ENCODE measurements around the gene EEFSEC.

EEFSEC gene, protein sequence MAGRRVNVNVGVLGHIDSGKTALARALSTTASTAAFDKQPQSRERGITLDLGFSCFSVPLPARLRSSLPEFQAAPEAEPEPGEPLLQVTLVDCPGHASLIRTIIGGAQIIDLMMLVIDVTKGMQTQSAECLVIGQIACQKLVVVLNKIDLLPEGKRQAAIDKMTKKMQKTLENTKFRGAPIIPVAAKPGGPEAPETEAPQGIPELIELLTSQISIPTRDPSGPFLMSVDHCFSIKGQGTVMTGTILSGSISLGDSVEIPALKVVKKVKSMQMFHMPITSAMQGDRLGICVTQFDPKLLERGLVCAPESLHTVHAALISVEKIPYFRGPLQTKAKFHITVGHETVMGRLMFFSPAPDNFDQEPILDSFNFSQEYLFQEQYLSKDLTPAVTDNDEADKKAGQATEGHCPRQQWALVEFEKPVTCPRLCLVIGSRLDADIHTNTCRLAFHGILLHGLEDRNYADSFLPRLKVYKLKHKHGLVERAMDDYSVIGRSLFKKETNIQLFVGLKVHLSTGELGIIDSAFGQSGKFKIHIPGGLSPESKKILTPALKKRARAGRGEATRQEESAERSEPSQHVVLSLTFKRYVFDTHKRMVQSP

DNA sequence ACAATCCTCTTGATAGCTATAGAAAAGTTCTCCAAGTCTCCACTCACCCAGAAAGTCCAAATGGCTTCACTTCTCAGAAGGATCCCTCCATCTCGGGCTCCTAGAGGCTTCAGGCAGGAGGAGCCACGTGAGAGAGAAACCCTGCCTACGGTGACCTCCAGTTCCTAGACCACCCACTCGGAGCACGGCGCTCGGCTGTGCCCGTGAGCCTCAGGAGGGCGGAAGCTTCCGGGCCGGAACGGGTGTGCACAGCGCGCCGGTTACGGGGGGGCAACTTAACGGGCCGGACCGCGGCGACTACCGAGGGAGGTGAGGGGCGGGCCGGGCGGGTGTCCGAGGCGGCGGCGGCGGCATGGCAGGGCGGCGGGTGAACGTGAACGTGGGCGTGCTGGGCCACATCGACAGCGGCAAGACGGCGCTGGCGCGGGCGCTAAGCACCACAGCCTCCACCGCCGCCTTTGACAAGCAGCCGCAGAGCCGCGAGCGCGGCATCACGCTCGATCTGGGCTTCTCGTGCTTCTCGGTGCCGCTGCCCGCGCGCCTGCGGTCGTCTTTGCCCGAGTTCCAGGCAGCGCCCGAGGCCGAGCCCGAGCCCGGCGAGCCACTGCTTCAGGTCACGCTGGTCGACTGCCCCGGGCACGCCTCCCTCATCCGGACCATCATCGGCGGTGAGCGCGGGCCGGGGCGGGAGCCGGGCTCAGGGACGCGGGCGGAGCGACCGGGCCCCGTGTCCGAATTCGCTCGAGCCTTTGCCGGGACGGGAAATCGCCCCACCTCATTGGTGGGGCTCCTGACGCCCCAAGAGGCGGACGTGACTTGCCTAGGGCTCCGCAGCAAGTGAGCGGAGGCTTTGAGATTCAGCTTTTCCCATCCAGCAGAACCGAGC is at the start of gene EEFSEC:
EEFSEC (plus strand) TSS at position 326 of the 886 bp plus-strand sequence; CDS start at position 353, 27 bp downstream.
- no peak for FAIRE-seq

- no peak for FAIRE-seq
These were observed 45.4 kb upstream of the EEFSEC start for GRCh38 chr3:128107834-128108233.

- FAIRE-seq = no peak
These were observed 42.1 kb upstream of the EEFSEC start for GRCh38 chr3:128111147-128111546.

DNA sequence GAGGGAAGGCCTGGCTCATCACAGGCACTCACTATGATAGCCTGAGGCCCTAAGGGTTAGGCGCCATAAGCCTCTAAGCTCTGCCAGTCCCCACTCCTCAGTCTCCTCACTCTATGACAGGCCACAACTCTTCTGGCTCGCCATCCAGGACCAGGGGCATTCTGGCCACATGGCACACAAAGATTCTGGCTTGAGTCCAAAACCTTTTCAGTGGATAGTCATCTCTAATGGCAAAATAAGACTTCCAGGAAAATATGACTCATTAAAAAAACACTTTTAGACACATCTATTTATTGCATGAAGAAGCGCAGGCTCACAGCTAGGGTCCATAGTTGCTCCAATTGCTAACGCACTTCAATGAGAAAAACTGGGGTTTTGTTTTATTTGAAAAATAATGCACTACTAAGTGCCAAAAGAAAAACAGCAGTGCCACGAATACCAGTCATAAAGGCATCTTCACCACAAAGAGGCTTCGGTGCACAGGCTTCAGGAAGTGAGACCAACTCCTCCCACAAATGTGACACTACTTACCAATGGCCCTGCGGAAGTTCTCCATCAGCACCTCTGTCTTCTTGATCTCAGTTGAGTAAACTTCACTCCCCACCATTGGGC is 40.8 kb upstream of the EEFSEC start:
- no peak for FAIRE-seq

DNA sequence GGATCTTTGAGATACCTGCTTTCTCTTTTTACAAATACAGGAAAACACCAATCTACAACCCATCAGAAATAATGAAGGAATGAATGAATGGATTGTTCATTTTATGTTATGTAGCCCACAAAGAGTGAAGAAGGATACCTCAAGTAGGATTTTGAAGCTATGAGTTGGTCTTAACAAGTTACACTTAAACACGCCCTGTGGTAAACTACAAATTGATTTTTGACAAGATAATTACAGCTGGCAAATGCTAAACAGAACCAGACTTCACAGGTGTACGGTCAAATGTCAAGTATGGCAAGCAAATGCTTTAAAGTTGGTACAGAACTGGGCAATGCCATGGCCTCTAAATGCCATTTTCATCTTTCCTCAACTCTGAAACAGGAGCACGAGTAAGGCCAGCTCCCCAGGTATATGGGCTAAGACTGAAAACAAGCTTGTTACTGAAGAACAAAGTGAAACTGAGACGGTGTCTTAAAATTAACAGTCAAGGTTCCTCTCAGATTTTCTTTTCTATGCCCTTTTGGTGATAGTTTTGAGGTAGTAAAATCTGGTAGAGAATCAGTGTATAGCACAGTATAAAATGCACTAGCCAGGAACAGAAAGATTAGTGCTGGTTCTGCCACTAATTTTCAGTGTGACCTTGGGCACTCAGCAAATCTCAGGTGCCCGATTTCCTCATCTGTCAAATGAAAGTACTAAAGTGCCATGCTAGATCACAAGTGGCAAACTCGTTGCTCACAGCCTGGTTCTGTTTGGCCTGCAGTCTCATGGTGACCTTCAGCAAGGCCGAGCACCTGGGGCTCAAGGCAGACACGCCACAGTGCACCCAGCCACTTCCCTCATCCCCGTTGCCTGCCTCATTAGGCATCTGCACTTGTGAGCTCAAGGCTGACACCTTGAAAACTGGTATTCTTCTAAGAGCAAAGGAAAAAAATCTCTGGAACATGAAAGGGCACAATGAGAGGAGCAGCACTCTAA is 39.2 kb upstream of the EEFSEC start:
- FAIRE-seq = no peak

- no peak for FAIRE-seq
These were observed 31.3 kb upstream of the EEFSEC start for GRCh38 chr3:128122013-128122412.

- FAIRE-seq = no peak
These were observed 30.1 kb upstream of the EEFSEC start for GRCh38 chr3:128123156-128123537.

DNA sequence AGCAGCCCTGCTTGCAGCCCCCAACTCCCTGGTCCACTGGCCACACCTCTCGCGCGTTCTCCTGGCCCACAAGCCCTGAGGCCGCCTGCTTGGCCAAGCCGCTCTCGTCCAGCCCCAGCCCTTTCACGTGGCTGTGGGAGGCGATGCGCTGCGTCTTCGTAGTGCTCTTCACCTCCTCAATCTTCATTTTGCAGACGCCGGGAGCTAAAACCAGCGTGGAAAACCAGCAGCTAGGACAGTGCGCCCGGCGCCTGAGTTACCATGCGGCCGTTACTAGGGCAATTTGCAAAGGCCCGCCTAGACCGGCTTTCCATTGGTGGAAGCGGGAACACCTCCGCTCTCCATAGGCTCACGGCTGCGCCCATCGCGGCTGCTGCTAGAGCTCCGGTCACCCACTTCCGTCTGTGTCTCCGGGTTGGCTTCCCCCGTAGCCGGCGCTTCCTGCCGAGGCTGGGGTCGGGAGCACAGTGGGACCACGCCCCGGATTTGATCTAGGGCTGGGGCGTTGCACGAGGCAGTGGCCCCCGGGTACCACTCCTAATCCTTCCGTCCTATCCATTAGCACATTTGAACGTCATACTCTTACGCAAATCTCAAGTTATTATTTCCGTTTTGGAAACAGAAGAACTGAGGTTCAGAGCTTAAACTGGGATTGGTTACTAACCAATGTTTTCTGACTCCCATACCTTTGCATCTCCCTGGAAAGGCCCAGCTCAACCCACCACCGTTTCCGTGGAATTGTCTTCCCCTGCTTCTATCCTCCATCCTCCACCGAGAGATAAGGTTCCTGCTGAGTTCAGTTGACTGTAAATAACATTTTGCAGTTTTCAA is 29.5 kb upstream of the EEFSEC start, which contains the start of gene RUVBL1:
RUVBL1 (minus strand) TSS at position 275 of the 831 bp plus-strand sequence; CDS start at position 187, 88 bp downstream.
- FAIRE-seq = no peak

- FAIRE-seq = no peak
These were observed 26.0 kb upstream of the EEFSEC start for GRCh38 chr3:128127236-128127635.

- no peak for FAIRE-seq
These were observed 25.0 kb upstream of the EEFSEC start for GRCh38 chr3:128128251-128128650.

- no peak for FAIRE-seq
These were observed 21.2 kb upstream of the EEFSEC start for GRCh38 chr3:128131897-128132646.

GRCh38 chr3:128133273-128133883 is 19.9 kb upstream of the EEFSEC start:
- FAIRE-seq = no peak

- no peak for FAIRE-seq
These were observed 9.8 kb upstream of the EEFSEC start for GRCh38 chr3:128143496-128143895.

DNA sequence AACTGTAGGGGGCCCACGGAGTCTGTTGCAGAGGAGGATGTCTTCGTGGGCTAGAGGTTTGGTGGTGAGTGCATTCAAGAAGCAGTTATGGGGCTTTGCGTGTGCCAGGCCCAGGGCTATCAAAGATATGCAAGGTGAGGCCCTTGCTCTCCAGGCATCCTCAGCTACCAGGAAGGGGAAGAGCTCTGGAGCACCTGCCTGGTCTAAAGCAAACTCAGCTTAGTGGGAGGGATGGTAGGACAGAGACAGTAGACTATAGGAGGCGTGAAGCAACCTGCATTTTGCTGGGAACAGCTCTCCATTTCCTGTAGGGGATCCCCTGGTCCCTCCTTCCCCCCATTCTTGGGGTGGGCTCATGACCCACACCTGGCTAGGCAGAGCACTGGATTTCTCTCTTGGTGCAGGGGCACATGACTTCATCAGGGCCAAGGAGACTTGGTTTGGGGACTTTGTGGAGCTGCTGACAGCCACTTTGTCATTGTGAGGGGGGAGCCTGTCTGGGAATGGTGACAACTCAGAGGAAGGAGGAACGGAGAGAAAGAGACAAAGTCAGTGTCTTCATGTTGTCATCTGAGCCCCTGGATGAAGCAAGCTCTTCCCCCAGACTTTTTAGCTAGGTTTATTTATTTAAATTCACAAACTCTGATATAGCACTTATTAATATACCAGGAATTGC is 8.6 kb upstream of the EEFSEC start:
- FAIRE-seq = no peak

- no peak for FAIRE-seq
These were observed 8.0 kb upstream of the EEFSEC start for GRCh38 chr3:128145279-128145678.

DNA sequence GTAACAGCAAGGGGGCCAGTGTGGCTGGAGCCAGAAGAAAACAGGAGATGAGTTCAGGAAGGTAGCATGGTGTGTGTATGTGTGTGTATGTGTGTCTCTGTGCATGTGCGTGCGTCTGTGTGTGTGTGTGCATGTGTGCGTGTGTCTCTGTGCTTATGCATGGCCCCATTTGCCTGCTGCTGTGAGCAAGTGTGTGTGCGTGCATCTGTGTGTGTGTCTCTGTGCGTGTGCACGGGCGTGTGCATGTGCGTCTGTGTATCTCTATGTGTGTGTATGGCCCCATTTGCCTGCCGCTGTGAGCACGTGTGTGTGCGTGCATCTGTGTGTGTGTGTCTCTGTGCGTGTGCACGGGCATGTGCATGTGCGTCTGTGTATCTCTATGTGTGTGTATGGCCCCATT is 7.1 kb upstream of the EEFSEC start:
- no peak for FAIRE-seq

DNA sequence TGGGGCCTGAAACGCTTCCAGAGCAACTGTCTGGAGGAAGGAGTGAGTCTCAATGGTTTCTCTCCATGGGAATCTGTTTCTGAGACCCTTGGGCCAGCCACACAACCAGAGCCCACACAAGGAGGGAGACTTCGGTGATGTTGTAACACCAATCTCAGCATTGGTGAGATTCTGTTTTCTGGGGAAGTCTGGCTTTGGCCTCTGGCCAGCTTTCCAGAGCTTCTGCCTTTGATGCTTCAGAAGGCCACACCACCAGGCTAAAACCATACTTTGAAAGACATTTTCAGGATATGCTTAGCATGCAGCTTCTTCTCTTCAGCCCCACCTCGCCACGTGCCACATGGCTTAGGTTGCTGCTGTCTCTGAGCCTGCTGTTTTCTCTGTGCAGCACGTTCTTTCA is 3.6 kb upstream of the EEFSEC start:
- FAIRE-seq = no peak

- no peak for FAIRE-seq
These were observed 1.5 kb upstream of the EEFSEC start for GRCh38 chr3:128151758-128152274.
